Stimulated activated CD4-positive, alpha-beta T cell treated with anti-CD3 and anti-CD28 coated beads, Interleukin-2, amount 100 ng/mL, for 24 hours (primary cell): ENCODE results near the gene ZBED1.
"Not testable (repeated sequence)": the region's sequence is repeated elsewhere in the genome, so short reads cannot be mapped to it uniquely, and the experiment has no call there.

Experiments used
- DNase-seq, 2 donors: peaks; one replicate each; pipeline ENCODE4 v3.0.0-alpha.2; 2020

The ZBED1 gene

GRCh38 chrX:2495595-2495994 lies 5.2 kb downstream of the ZBED1 start:
- DNase-seq: no peak

GRCh38 chrX:2492531-2493218 lies 8.1 kb downstream of the ZBED1 start:
- no peak for DNase-seq

GRCh38 chrX:2490634-2491033 lies 10.1 kb downstream of the ZBED1 start:
- DNase-seq: no peak

GRCh38 chrX:2489446-2490445 lies 11.0 kb downstream of the ZBED1 start:
- no peak for DNase-seq

- DNase-seq: no peak
Measured at GRCh38 chrX:2488621-2489285, 12.0 kb downstream of the ZBED1 start.

- DNase-seq: no peak
Measured at GRCh38 chrX:2487366-2487765, 13.4 kb downstream of the ZBED1 start.

GRCh38 chrX:2486476-2487133 lies 14.2 kb downstream of the ZBED1 start:
- DNase-seq: no peak

GRCh38 chrX:2485789-2486345 lies 14.9 kb downstream of the ZBED1 start:
- DNase-seq: no peak

- no peak for DNase-seq
Measured at GRCh38 chrX:2484721-2485648, 15.8 kb downstream of the ZBED1 start.

- no peak for DNase-seq
Measured at GRCh38 chrX:2484256-2484655, 16.5 kb downstream of the ZBED1 start.

- no peak for DNase-seq
Measured at GRCh38 chrX:2483398-2484060, 17.2 kb downstream of the ZBED1 start.

- DNase-seq: not testable (repeated sequence)
Measured at GRCh38 chrX:2481597-2481996, 19.2 kb downstream of the ZBED1 start.

GRCh38 chrX:2479982-2480381 lies 20.8 kb downstream of the ZBED1 start:
- DNase-seq: not testable (repeated sequence)

GRCh38 chrX:2479420-2479780 lies 21.4 kb downstream of the ZBED1 start:
- no peak for DNase-seq

GRCh38 chrX:2478546-2479419 lies 22.0 kb downstream of the ZBED1 start:
- DNase-seq: no peak

GRCh38 chrX:2477313-2477712 lies 23.5 kb downstream of the ZBED1 start:
- DNase-seq: not testable (repeated sequence)

GRCh38 chrX:2474963-2475726 lies 25.6 kb downstream of the ZBED1 start:
- DNase-seq: no peak

- no peak for DNase-seq
Measured at GRCh38 chrX:2474280-2474962, 26.4 kb downstream of the ZBED1 start.
